Ovary (tissue), 3 donors: ENCODE data around the gene ARHGAP9.

Source experiments
- CTCF ChIP-seq, 3 donors: fragments of 450-650 bp in 2 of 3; fragments of 200-600 bp in 1 of 3; IDR thresholded peaks; one replicate each; pipeline versions ENCODE4 v1.5.1 to v1.8.0; 2016 to 2022; ENCODE audit warnings: antibody characterized with exemption in 3 of 3, mild to moderate bottlenecking in 1 of 3
- EP300 ChIP-seq: sonication (generic); formaldehyde crosslinking; IDR thresholded peaks from one replicate; pipeline ENCODE4 v1.6.1; 2017; ENCODE audit warnings: antibody characterized with exemption
- POLR2A ChIP-seq: fragments of 450-650 bp; IDR thresholded peaks from one replicate; pipeline ENCODE4 v1.6.1; 2017; ENCODE audit warnings: antibody characterized with exemption, mild to moderate bottlenecking, moderate library complexity
- donor health status: DM: no; HTN: no; CAD: no.

- TF ChIP-seq CTCF (IDR thresholded peaks at IDR 0.05): no peak
- TF ChIP-seq POLR2A: no peak
- no peak for TF ChIP-seq EP300
Measured at GRCh38 chr12:57433370-57433769, 46.3 kb downstream of the ARHGAP9 start.
